Activated CD4-positive, alpha-beta T cell treated with anti-CD3 and anti-CD28 coated beads, Interleukin-2, amount 50 U/mL, for 48 hours (primary cell): ENCODE measurements around the gene CKB.

ENCODE experiments used
- DNase-seq, 2 experiments: peaks; one replicate each; pipeline ENCODE4 v3.0.0-alpha.2; 2020

CKB gene

DNA sequence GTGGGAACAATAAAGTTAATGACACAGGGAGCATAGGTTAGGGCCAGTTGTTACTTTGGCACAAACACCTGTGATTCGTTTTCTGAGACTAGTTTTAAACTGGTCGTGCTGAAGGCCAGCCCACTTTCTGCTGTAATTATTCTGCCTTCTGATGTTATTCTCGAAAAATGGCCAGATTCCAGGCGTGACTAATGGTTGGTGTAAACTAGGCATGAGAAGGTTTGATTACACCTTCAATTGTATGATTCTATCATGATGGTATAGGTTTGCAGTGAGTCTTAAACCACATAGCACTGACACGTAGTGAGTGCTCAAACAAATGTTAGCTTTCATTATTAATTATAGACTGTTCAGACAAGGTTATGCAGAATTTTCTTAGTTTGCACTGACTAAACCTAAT is 39.0 kb downstream of the CKB start:
- DNase-seq, result no peak

DNA sequence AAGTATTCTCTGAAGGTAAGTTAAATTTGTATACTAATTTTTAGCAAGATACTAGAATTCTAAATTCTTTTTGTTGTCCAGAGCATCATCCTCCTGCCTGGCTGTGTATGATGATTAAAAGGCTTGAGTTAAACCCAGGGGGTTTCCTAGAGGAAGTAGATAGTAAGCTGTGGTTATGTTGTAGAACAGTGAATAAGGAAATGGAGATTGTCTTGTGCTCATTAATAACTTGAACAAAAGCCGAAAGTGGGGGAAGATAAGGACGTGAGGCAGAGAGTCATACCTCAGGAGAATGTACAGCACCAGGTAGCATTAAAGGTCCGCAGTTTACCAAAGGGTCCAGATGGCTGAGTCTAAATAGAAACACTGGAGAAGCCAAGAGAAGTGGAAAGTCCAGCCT is 42.0 kb downstream of the CKB start:
- no peak for DNase-seq

DNA sequence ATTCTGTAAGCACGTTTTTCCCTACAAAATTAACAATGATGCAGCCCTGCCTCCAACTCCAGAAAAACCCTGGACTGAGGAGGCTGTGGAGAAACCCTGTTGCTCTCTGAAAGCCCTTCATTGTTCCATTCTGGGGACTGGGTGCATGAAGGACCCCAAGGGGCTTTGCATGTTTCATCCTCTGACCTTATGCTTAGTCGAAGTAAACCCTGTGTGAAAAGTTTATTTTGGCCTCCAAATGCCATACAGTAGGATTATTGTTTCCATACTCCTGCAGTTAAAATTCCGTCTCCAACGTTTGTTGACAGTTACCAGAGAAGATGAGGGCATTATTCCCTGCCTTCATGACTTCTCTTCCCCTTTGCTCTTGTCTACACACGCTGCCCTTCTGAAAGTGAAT is 46.0 kb downstream of the CKB start:
- DNase-seq, result no peak

DNA sequence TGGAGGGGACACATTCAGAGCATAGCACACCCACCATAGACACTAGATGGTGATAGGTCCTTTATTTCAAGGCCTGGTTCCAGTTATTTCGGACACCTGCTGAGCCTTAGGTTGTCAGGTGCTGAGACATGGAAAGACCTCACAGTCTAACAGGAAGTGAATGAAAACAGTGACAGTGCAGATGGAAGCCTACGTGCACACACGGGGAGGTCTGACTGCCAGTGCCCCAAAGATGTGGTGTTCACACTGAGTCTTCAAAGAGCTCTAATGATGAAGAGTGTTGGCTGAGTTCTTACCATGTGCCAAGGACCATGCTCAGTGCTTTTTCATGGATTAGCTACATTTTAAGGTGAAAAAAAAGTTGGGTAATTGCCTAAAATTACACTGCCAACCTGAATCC is 46.6 kb downstream of the CKB start:
- no peak for DNase-seq

DNA sequence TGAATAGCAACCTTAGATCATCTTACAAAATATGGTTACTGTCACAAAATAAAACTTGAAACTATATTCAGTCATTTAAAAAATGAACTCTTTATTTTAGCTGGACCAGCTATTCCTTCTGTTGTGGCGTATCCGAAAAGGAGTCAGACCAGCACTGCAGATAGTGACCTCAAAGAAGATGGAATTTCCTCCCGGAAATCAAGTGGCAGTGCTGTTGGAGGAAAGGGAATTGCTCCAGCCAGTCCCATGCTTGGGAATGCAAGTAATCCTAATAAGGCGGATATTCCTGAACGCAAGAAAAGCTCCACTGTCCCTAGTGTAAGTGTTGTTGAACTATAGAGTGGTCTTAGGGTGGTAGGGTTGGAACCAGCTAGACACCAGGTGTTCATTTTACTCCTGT is 47.7 kb downstream of the CKB start:
- no peak for DNase-seq

DNA sequence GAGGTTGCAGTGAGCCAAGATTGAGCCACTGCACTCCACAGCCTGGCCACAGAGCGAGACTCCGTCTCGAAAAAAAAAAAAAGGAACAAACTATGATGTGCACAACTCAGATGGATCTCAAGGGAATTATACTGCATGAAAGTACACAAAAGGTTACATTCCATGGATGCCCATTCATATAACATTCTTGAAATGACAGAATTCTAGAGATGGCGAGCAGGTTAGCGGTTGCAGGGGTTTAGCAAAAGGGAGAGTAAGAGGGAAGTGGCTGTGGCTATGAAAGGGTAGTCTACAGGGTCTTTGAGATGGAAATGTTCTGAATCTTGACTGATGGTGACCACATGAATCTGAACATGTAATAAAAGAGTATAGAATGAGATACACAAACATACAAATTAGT is 49.7 kb downstream of the CKB start:
- DNase-seq, result no peak
